Measurements from ENCODE around the gene WDR11.

Gene WDR11

GRCh38 chr10:120813085-120813484, 38.1 kb upstream of the WDR11 start:
- H3K9me3 ChIP-seq (ENCODE audit: control extremely low read depth in 1 of 5, control insufficient read depth in 4 of 5, insufficient read depth in 2 of 5, low read depth in 1 of 5, low read length in 4 of 5): peaks cover 0 to 2% (median 0%) of the 10 kb centered on the region in 5 experiments
- ChIA-PET POLR2A (no interaction called here), CTCF (no interaction called here)
- no peak for DNase-seq
- WGBS (ENCODE audit: insufficient coverage): 98% methylated on average over 4 of the region's 6 CpGs
- H3K27ac ChIP-seq (ENCODE audit: insufficient read depth in 1 of 2, low read depth in 1 of 2, low read length in 2 of 2, poor library complexity in 1 of 2, severe bottlenecking in 2 of 2): no peak overlapping the region
- H3K36me3 ChIP-seq (ENCODE audit: control insufficient read depth in 4 of 4, insufficient read depth in 4 of 4, low read length in 3 of 4): no peaks in the 10 kb centered on the region
- no peaks in the 10 kb centered on the region for H3K27me3 ChIP-seq (replicated peaks in 2 of 5; ENCODE audit: control insufficient read depth in 4 of 5, insufficient read depth in 5 of 5, low read length in 4 of 5)
- H3K4me3 ChIP-seq (ENCODE audit: control insufficient read depth in 1 of 7, extremely low read depth in 1 of 7, insufficient read depth in 4 of 7, low read depth in 2 of 7, low read length in 6 of 7): no peak overlapping the region
- no peaks in the 10 kb centered on the region for H3K4me1 ChIP-seq (ENCODE audit: control extremely low read depth in 1 of 4, control insufficient read depth in 4 of 4, insufficient read depth in 4 of 4, low read length in 3 of 4)

GRCh38 chr10:120818301-120818700, 32.9 kb upstream of the WDR11 start:
- H3K4me1 ChIP-seq (ENCODE audit: control extremely low read depth in 1 of 4, control insufficient read depth in 4 of 4, insufficient read depth in 4 of 4, low read length in 3 of 4): no peaks in the 10 kb centered on the region
- 100% methylated on average over 1 of the region's 4 CpGs for WGBS (ENCODE audit: insufficient coverage)
- DNase-seq: no peak
- ChIA-PET POLR2A (no interaction called here), CTCF (interaction anchor here (0.5 kb wide), 1 partner anchor 24 kb away, joined by 4 read pairs; no protein-coding TSS in a partner anchor)
- H3K9me3 ChIP-seq (ENCODE audit: control extremely low read depth in 1 of 5, control insufficient read depth in 4 of 5, insufficient read depth in 2 of 5, low read depth in 1 of 5, low read length in 4 of 5): peaks cover 0 to 2% (median 0%) of the 10 kb centered on the region in 5 experiments
- no peaks in the 10 kb centered on the region for H3K27me3 ChIP-seq (replicated peaks in 2 of 5; ENCODE audit: control insufficient read depth in 4 of 5, insufficient read depth in 5 of 5, low read length in 4 of 5)
- H3K27ac ChIP-seq (ENCODE audit: insufficient read depth in 1 of 2, low read depth in 1 of 2, low read length in 2 of 2, poor library complexity in 1 of 2, severe bottlenecking in 2 of 2): no peak overlapping the region
- no peak overlapping the region for H3K4me3 ChIP-seq (ENCODE audit: control insufficient read depth in 1 of 7, extremely low read depth in 1 of 7, insufficient read depth in 4 of 7, low read depth in 2 of 7, low read length in 6 of 7)
- no peaks in the 10 kb centered on the region for H3K36me3 ChIP-seq (ENCODE audit: control insufficient read depth in 4 of 4, insufficient read depth in 4 of 4, low read length in 3 of 4)

GRCh38 chr10:120819366-120819765, 31.8 kb upstream of the WDR11 start:
- WGBS (ENCODE audit: insufficient coverage): 97% methylated on average over 4 of the region's 6 CpGs
- H3K4me3 ChIP-seq (ENCODE audit: control insufficient read depth in 1 of 7, extremely low read depth in 1 of 7, insufficient read depth in 4 of 7, low read depth in 2 of 7, low read length in 6 of 7): no peak overlapping the region
- no peaks in the 10 kb centered on the region for H3K36me3 ChIP-seq (ENCODE audit: control insufficient read depth in 4 of 4, insufficient read depth in 4 of 4, low read length in 3 of 4)
- no peak overlapping the region for H3K27ac ChIP-seq (ENCODE audit: insufficient read depth in 1 of 2, low read depth in 1 of 2, low read length in 2 of 2, poor library complexity in 1 of 2, severe bottlenecking in 2 of 2)
- POLR2A ChIA-PET: no interaction called here
- CTCF ChIA-PET: no interaction called here
- H3K4me1 ChIP-seq (ENCODE audit: control extremely low read depth in 1 of 4, control insufficient read depth in 4 of 4, insufficient read depth in 4 of 4, low read length in 3 of 4): no peaks in the 10 kb centered on the region
- DNase-seq: no peak
- peaks cover 0 to 2% (median 0%) of the 10 kb centered on the region in 5 experiments for H3K9me3 ChIP-seq (ENCODE audit: control extremely low read depth in 1 of 5, control insufficient read depth in 4 of 5, insufficient read depth in 2 of 5, low read depth in 1 of 5, low read length in 4 of 5)
- H3K27me3 ChIP-seq (replicated peaks in 2 of 5; ENCODE audit: control insufficient read depth in 4 of 5, insufficient read depth in 5 of 5, low read length in 4 of 5): no peaks in the 10 kb centered on the region

- Histone ChIP-seq H3K36me3 (ENCODE audit: control insufficient read depth in 4 of 4, insufficient read depth in 4 of 4, low read length in 3 of 4) (no peaks in the 10 kb centered on the region), H3K27ac (ENCODE audit: insufficient read depth in 1 of 2, low read depth in 1 of 2, low read length in 2 of 2, poor library complexity in 1 of 2, severe bottlenecking in 2 of 2) (no peak overlapping the region), H3K9me3 (ENCODE audit: control extremely low read depth in 1 of 5, control insufficient read depth in 4 of 5, insufficient read depth in 2 of 5, low read depth in 1 of 5, low read length in 4 of 5) (no peaks in the 10 kb centered on the region), H3K27me3 (replicated peaks in 2 of 5; ENCODE audit: control insufficient read depth in 4 of 5, insufficient read depth in 5 of 5, low read length in 4 of 5) (no peaks in the 10 kb centered on the region), H3K4me1 (ENCODE audit: control extremely low read depth in 1 of 4, control insufficient read depth in 4 of 4, insufficient read depth in 4 of 4, low read length in 3 of 4) (no peaks in the 10 kb centered on the region), H3K4me3 (ENCODE audit: control insufficient read depth in 1 of 7, extremely low read depth in 1 of 7, insufficient read depth in 4 of 7, low read depth in 2 of 7, low read length in 6 of 7) (no peak overlapping the region)
- CTCF ChIA-PET: interaction anchor here (1.5 kb wide), 1 partner anchor 19 kb away, joined by 4 read pairs; no protein-coding TSS in a partner anchor
- DNase-seq: no peak
- WGBS (ENCODE audit: insufficient coverage): 100% methylated on average over 2 of the region's 2 CpGs
- POLR2A ChIA-PET: no interaction called here
Measured at GRCh38 chr10:120823266-120823665, 27.9 kb upstream of the WDR11 start.

GRCh38 chr10:120824881-120825309, 26.3 kb upstream of the WDR11 start:
- H3K4me1 ChIP-seq (ENCODE audit: control extremely low read depth in 1 of 4, control insufficient read depth in 4 of 4, insufficient read depth in 4 of 4, low read length in 3 of 4): no peaks in the 10 kb centered on the region
- POLR2A ChIA-PET: no interaction called here

GRCh38 chr10:120825878-120826769, 25.0 kb upstream of the WDR11 start:
- ChIA-PET POLR2A (no interaction called here), CTCF (no interaction called here)
- Histone ChIP-seq H3K27ac (ENCODE audit: insufficient read depth in 1 of 2, low read depth in 1 of 2, low read length in 2 of 2, poor library complexity in 1 of 2, severe bottlenecking in 2 of 2) (no peak overlapping the region), H3K9me3 (ENCODE audit: control extremely low read depth in 1 of 5, control insufficient read depth in 4 of 5, insufficient read depth in 2 of 5, low read depth in 1 of 5, low read length in 4 of 5) (no peaks in the 10 kb centered on the region), H3K4me3 (ENCODE audit: control insufficient read depth in 1 of 7, extremely low read depth in 1 of 7, insufficient read depth in 4 of 7, low read depth in 2 of 7, low read length in 6 of 7) (no peak overlapping the region), H3K4me1 (ENCODE audit: control extremely low read depth in 1 of 4, control insufficient read depth in 4 of 4, insufficient read depth in 4 of 4, low read length in 3 of 4) (no peaks in the 10 kb centered on the region), H3K36me3 (ENCODE audit: control insufficient read depth in 4 of 4, insufficient read depth in 4 of 4, low read length in 3 of 4) (no peaks in the 10 kb centered on the region), H3K27me3 (replicated peaks in 2 of 5; ENCODE audit: control insufficient read depth in 4 of 5, insufficient read depth in 5 of 5, low read length in 4 of 5) (no peaks in the 10 kb centered on the region)
- WGBS (ENCODE audit: insufficient coverage): 90% methylated on average over 2 of the region's 3 CpGs
- DNase-seq: no peak

More at GRCh38 chr10:120824881-120825309, 26.3 kb upstream of the WDR11 start:
- peak; percentile 34 to 55 (median 52) for DNase-seq
- H3K27ac ChIP-seq (ENCODE audit: insufficient read depth in 1 of 2, low read depth in 1 of 2, low read length in 2 of 2, poor library complexity in 1 of 2, severe bottlenecking in 2 of 2): no peak overlapping the region
- 82% methylated on average over 7 of the region's 9 CpGs for WGBS (ENCODE audit: insufficient coverage)
- CTCF ChIA-PET: no interaction called here
- no peaks in the 10 kb centered on the region for H3K36me3 ChIP-seq (ENCODE audit: control insufficient read depth in 4 of 4, insufficient read depth in 4 of 4, low read length in 3 of 4)
- H3K9me3 ChIP-seq (ENCODE audit: control extremely low read depth in 1 of 5, control insufficient read depth in 4 of 5, insufficient read depth in 2 of 5, low read depth in 1 of 5, low read length in 4 of 5): no peaks in the 10 kb centered on the region
- H3K4me3 ChIP-seq (ENCODE audit: control insufficient read depth in 1 of 7, extremely low read depth in 1 of 7, insufficient read depth in 4 of 7, low read depth in 2 of 7, low read length in 6 of 7): no peak overlapping the region
- H3K27me3 ChIP-seq (replicated peaks in 2 of 5; ENCODE audit: control insufficient read depth in 4 of 5, insufficient read depth in 5 of 5, low read length in 4 of 5): no peaks in the 10 kb centered on the region

- ChIA-PET POLR2A (no interaction called here), CTCF (interaction anchor here (1.7 kb wide), 1 partner anchor 11 kb away, joined by 5 read pairs; no protein-coding TSS in a partner anchor)
- Histone ChIP-seq H3K27ac (ENCODE audit: insufficient read depth in 1 of 2, low read depth in 1 of 2, low read length in 2 of 2, poor library complexity in 1 of 2, severe bottlenecking in 2 of 2) (no peak overlapping the region), H3K36me3 (ENCODE audit: control insufficient read depth in 4 of 4, insufficient read depth in 4 of 4, low read length in 3 of 4) (no peaks in the 10 kb centered on the region), H3K9me3 (ENCODE audit: control extremely low read depth in 1 of 5, control insufficient read depth in 4 of 5, insufficient read depth in 2 of 5, low read depth in 1 of 5, low read length in 4 of 5) (no peaks in the 10 kb centered on the region), H3K27me3 (replicated peaks in 2 of 5; ENCODE audit: control insufficient read depth in 4 of 5, insufficient read depth in 5 of 5, low read length in 4 of 5) (no peaks in the 10 kb centered on the region), H3K4me1 (ENCODE audit: control extremely low read depth in 1 of 4, control insufficient read depth in 4 of 4, insufficient read depth in 4 of 4, low read length in 3 of 4) (no peaks in the 10 kb centered on the region), H3K4me3 (ENCODE audit: control insufficient read depth in 1 of 7, extremely low read depth in 1 of 7, insufficient read depth in 4 of 7, low read depth in 2 of 7, low read length in 6 of 7) (no peak overlapping the region)
- WGBS (ENCODE audit: insufficient coverage): no CpG with 5 or more reads among the region's 5 CpGs
- DNase-seq: no peak
Measured at GRCh38 chr10:120827251-120827875, 23.8 kb upstream of the WDR11 start.

All from common myeloid progenitor, CD34-positive (primary cell).